ENCODE measurements around the gene ZC3H7A. TPM values are rescaled to one million over a fixed set of nuclear protein-coding genes. Genes with fewer than 3 reads are reported as not detected.

Gene ZC3H7A
- total and polyA plus RNA-seq, 2 of the 13 experiments (the other 11 are each of a cell fraction or from before 2014, with no cell fraction given) = 29.2 to 36.8 TPM

- TF ChIP-seq GFI1 (CRISPR knock-in tag; IDR thresholded peaks at IDR 0.05; ENCODE audit: borderline replicate concordance) = peak; percentile 59; the same call in 1 of the 2 replicates
- TF ChIP-seq AKNA (CRISPR knock-in tag; IDR thresholded peaks at IDR 0.05; ENCODE audit: borderline replicate concordance) = peak; percentile 44; the same call in 1 of the 2 replicates
- TF ChIP-seq ZNF644 (CRISPR knock-in tag; IDR thresholded peaks at IDR 0.05; ENCODE audit: low read depth) = no peak
- peak; percentile 67; the same call in 1 of the 2 replicates for TF ChIP-seq RXRA (CRISPR knock-in tag; IDR thresholded peaks at IDR 0.05)
- peak; percentile 72; the same call in 1 of the 2 replicates for TF ChIP-seq ZNF274 (CRISPR knock-in tag; IDR thresholded peaks at IDR 0.05)
- no peak for TF ChIP-seq NR3C1 (CRISPR knock-in tag; IDR thresholded peaks at IDR 0.05)
- peak; percentile 61; the same call in 1 of the 2 replicates for TF ChIP-seq THRA (CRISPR knock-in tag; IDR thresholded peaks at IDR 0.05; ENCODE audit: borderline replicate concordance)
- no peak for TF ChIP-seq ZNF432 (CRISPR knock-in tag; IDR thresholded peaks at IDR 0.05; ENCODE audit: borderline replicate concordance)
- peak; percentile 21 for TF ChIP-seq TEAD3 (CRISPR knock-in tag; optimal IDR thresholded peaks at IDR 0.05; ENCODE audit: borderline replicate concordance)
- no peak for TF ChIP-seq AKAP8 (CRISPR knock-in tag; IDR thresholded peaks at IDR 0.05)
- TF ChIP-seq PRDM15 (CRISPR knock-in tag; IDR thresholded peaks at IDR 0.05) = 0 out of 2 replicates have a peak, but pooled peaks have one; percentile 31
- TF ChIP-seq ZNF747 (CRISPR knock-in tag; IDR thresholded peaks at IDR 0.05; ENCODE audit: borderline replicate concordance) = no peak
- no peak for TF ChIP-seq PLSCR1 (CRISPR knock-in tag; IDR thresholded peaks at IDR 0.05; ENCODE audit: borderline replicate concordance)
- peak; percentile 79 for TF ChIP-seq UBTF (CRISPR knock-in tag; IDR thresholded peaks at IDR 0.05)
Measured at GRCh38 chr16:11796227-11797165, 562 bp downstream of the ZC3H7A start (continued).

Measured in HepG2 (cell line).